GM18520 (cell line): ENCODE results near the gene DPH6.
"Not testable (repeated sequence)": the region's sequence is repeated elsewhere in the genome, so short reads cannot be mapped to it uniquely, and the experiment has no call there.

ENCODE experiments used
- ATAC-seq: cut with Tn5 transposase; IDR thresholded peaks from one replicate; pipeline ENCODE4 v1.9.1; 2021; ENCODE audit not compliant: unreplicated experiment

Gene DPH6

GRCh38 chr15:35545824-35546510, at the start of gene DPH6:
DPH6 (minus strand) TSS chr15:35546165; CDS start chr15:35546141, 24 bp downstream.
- ATAC-seq: peak; percentile 82

- no peak for ATAC-seq
These were observed 49.7 kb upstream of the DPH6 start for GRCh38 chr15:35595656-35596055.

GRCh38 chr15:35591987-35592386, 46.0 kb upstream of the DPH6 start:
- ATAC-seq: not testable (repeated sequence)

GRCh38 chr15:35583863-35584528, 38.0 kb upstream of the DPH6 start:
- ATAC-seq: no peak

GRCh38 chr15:35580606-35581005, 34.6 kb upstream of the DPH6 start:
- ATAC-seq: no peak

- ATAC-seq: no peak
These were observed 21.4 kb upstream of the DPH6 start for GRCh38 chr15:35567392-35567791.

GRCh38 chr15:35566991-35567390, 21.0 kb upstream of the DPH6 start:
- no peak for ATAC-seq

- ATAC-seq: no peak
These were observed 19.9 kb upstream of the DPH6 start for GRCh38 chr15:35565901-35566300.

GRCh38 chr15:35562641-35563040, 16.7 kb upstream of the DPH6 start:
- ATAC-seq: no peak

GRCh38 chr15:35561308-35561707, 15.3 kb upstream of the DPH6 start:
- ATAC-seq: no peak

- no peak for ATAC-seq
These were observed 14.9 kb upstream of the DPH6 start for GRCh38 chr15:35560870-35561269.

GRCh38 chr15:35560258-35560657, 14.3 kb upstream of the DPH6 start:
- no peak for ATAC-seq

- no peak for ATAC-seq
These were observed 13.7 kb upstream of the DPH6 start for GRCh38 chr15:35559683-35560082.

- ATAC-seq: no peak
These were observed 11.6 kb upstream of the DPH6 start for GRCh38 chr15:35557544-35557943.

- ATAC-seq: no peak
These were observed 11.0 kb upstream of the DPH6 start for GRCh38 chr15:35557012-35557411.

- no peak for ATAC-seq
These were observed 9.3 kb upstream of the DPH6 start for GRCh38 chr15:35555244-35555643.

GRCh38 chr15:35550957-35551356, 5.0 kb upstream of the DPH6 start:
- ATAC-seq: no peak

- ATAC-seq: no peak
These were observed 3.6 kb upstream of the DPH6 start for GRCh38 chr15:35549567-35549966.

GRCh38 chr15:35548435-35548834, 2.5 kb upstream of the DPH6 start:
- no peak for ATAC-seq

- ATAC-seq: no peak
These were observed 1.9 kb upstream of the DPH6 start for GRCh38 chr15:35547775-35548364.

GRCh38 chr15:35546511-35547381, 781 bp upstream of the DPH6 start:
- peak; percentile 7 for ATAC-seq
